C4-2B (cell line): Measurements from ENCODE around the gene TMED4.
"Not testable (repeated sequence)": the region's sequence is repeated elsewhere in the genome, so short reads cannot be mapped to it uniquely, and the experiment has no call there.

Source experiments
- CTCF ChIP-seq: fragments of 450-650 bp; conservative IDR thresholded peaks from 2 replicates; pipeline ENCODE4 v1.5.1; 2017; ENCODE audit warnings: mild to moderate bottlenecking
- ZFX ChIP-seq: fragments of 450-650 bp; IDR thresholded peaks from 2 replicates; pipeline ENCODE4 v1.6.1; 2017

GRCh38 chr7:44597181-44597580, 15.2 kb upstream of the TMED4 start:
- not testable (repeated sequence) for TF ChIP-seq CTCF, ZFX
